ENCODE data around the gene SYN1.

DNA sequence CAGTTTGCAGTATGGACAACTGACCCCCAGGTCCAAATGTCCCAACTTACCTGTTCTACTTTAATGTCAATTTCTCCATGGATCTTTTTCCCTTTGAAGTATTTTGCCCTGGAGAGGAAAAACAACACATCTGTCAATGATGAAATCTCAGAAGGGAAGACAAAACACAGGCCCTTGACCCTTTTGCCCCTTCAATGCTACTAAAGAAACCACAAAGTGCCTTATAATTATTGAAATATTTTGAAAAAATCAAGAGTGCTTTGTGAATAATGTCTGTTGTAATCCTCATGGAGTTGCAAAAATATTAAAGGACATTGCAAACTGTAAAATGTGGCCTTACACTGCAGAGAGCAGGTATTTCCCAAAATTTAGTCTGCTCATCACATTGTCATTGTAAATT lies 12.6 kb downstream of the SYN1 start:
- no peak for TF ChIP-seq EZH2 (IDR thresholded peaks at IDR 0.05; ENCODE audit: insufficient read depth, poor library complexity, severe bottlenecking)
- no peak for TF ChIP-seq EZH2phosphoT487 (IDR thresholded peaks at IDR 0.05; ENCODE audit: insufficient read depth, low read depth)

All from GM23248 (cell line).